Right lobe of liver (tissue), 4 donors: ENCODE results near the gene TMED4.

Experiments
- POLR2A ChIP-seq: fragments of 450-650 bp; IDR thresholded peaks from one replicate; pipeline ENCODE4 v1.6.1; 2017; ENCODE audit warnings: antibody characterized with exemption, mild to moderate bottlenecking
- TF ChIP-seq, protein P1 (sequence below), 4 donors: fragments of 200-600 bp in 3 of 4; fragments of 450-650 bp in 1 of 4; IDR thresholded peaks; one replicate each; pipeline versions ENCODE4 v1.5.1 to v1.8.0; 2016 to 2022; ENCODE audit warnings: antibody characterized with exemption in 4 of 4, mild to moderate bottlenecking in 2 of 4
- donor health status: DM: no; HTN: no; CAD: no.
- donor health status: DM: no; HTN: no; CAD: no.
- donor health status: DM: no; HTN: yes; CAD: no.

DNA sequence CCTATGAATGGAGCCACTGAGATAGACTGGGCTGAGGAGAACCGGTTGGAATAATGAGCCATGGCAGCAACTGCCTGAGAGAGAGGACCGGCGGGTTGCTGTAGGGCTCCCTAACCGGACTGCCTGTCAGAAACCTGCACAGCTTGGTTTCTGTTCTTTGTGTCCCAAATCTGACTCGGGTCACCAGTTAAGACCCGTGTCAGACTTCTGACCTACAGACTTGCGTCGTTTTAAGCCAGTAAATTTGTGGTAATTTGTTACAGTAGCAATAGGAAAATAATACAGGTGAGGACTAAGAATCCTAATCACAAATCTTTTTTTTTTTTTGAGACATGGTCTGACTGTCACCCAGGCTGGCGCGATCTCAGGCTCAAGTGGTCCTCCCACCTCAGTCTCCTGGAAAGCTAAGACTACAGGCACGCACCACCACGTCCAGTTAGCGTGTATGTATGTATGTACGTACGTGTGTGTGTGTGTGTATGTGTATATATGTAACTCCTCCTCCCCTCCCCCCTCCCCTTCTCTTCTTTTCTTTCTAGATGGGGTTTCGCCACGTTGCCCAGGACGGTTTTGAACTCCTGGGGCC, 7.7 kb downstream of the TMED4 start:
- TF ChIP-seq, protein P1, sequence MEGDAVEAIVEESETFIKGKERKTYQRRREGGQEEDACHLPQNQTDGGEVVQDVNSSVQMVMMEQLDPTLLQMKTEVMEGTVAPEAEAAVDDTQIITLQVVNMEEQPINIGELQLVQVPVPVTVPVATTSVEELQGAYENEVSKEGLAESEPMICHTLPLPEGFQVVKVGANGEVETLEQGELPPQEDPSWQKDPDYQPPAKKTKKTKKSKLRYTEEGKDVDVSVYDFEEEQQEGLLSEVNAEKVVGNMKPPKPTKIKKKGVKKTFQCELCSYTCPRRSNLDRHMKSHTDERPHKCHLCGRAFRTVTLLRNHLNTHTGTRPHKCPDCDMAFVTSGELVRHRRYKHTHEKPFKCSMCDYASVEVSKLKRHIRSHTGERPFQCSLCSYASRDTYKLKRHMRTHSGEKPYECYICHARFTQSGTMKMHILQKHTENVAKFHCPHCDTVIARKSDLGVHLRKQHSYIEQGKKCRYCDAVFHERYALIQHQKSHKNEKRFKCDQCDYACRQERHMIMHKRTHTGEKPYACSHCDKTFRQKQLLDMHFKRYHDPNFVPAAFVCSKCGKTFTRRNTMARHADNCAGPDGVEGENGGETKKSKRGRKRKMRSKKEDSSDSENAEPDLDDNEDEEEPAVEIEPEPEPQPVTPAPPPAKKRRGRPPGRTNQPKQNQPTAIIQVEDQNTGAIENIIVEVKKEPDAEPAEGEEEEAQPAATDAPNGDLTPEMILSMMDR (IDR thresholded peaks at IDR 0.05), result no peak
- TF ChIP-seq POLR2A, result no peak
